COLO829 (cell line): ENCODE results near the gene HSPA5.
"Not testable (repeated sequence)": the region's sequence is repeated elsewhere in the genome, so short reads cannot be mapped to it uniquely, and the experiment has no call there.

Experiments used
- DNase-seq: peaks from one replicate; pipeline ENCODE4 v3.0.0; 2012; ENCODE audit warnings: low spot score

The HSPA5 gene

DNA sequence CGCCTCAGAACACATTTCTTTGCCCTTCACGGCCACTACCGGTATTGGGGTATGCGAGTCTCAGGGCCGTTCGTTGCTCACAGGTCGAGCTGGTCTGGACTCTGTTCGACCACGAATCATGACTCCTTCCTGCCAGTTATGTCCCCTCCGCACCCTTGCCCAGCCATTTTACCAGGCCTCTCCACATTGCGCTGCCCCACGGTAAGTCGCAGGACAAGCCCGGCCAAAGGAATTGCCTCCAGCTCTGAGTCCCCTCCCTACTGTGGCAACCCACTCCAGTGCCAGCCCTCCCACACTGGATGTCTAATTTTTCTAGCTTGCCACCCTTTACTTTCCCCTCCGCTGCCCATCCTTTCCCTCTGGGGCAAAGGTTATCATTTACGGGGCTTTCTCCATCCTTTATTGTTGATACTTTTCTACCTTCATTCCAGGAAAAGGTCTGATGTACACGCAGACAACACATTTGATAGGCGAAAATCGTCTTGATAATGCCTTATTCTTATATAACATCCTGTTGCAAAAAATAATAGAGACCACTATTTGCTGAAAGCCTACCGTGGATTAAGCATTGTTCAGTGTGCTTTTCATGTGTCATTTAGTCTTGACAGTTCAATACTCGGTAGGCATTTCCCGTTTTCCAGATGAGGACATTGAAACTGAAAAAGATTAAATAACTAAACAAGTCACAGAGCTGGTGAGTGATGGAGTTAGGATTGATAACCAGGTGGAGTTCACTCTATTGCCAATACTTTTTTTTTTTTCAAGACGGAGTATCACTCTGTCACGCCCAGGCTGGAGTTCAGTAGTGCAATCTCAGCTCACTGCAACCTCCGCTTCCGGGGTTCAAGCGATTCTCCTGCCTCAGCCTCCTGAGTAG is 958 bp upstream of the HSPA5 start:
- DNase-seq, result peak; percentile 39

DNA sequence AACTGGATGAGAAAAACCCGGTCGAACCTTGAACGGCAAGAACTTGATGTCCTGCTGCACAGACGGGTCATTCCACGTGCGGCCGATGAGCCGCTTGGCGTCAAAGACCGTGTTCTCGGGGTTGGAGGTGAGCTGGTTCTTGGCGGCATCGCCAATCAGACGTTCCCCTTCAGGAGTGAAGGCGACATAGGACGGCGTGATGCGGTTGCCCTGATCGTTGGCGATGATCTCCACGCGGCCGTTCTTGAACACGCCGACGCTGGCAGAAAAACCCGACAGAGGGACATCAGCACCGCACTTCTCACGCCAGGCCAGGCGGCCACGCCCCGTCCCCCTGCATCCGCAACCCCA is 519 bp downstream of the HSPA5 start:
- no peak for DNase-seq

DNA sequence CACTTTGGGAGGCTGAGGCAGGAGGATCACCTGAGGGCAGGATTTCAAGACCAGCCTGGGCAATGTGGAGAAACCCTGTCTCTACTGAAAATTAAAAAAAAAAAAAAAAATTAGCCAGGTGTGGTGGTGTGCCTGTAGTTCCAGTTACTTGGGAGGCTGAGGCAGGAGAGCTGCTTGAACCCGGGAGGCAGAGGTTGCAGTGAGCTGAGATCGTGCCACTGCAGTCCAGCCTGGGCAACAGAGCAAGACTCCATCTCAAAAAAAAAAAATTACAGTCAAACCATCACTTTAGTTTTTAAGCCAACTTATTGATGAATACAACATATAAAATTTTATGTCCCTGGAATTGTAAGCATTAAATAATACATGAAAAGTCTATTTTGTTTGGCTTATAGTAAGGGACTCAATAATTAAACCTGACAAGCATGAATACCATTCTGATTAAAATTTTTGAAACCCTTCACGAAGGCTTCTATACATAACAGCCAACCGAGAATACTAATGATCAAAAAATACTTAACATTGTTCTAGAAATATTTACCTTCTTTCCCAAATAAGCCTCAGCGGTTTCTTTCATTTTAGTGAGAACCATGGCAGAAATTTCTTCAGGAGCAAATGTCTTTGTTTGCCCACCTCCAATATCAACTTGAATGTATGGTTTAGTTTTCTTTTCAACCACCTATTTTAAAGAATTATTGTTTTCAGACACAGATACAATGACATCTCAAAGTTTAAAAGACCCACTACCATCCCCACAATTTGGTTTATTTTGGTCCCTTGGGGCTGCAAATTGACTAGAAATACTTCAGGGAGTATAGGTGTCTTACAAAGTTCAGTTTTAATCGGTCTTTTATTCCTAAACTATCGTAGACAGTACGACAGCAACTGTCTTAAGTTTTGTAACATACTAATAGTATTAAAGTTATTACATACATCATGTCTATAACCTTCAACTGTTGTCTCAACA is 1.2 kb downstream of the HSPA5 start:
- no peak for DNase-seq

DNA sequence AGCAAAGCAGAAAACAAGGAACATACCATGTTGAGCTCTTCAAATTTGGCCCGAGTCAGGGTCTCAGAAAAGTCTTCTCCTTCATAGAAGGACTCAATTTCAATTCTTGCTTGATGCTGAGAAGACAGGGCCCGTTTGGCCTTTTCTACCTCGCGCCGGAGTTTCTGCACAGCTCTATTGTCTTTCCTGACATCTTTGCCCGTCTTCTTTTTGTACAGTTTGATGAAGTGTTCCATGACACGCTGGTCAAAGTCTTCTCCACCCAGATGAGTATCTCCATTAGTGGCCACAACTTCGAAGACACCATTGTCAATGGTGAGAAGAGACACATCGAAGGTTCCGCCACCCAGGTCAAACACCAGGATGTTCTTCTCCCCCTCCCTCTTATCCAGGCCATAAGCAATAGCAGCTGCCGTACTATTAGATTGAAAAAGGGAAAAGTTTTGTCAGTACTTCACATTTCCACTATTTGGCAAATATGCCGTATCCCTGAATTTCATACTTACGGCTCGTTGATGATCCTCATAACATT is 2.2 kb downstream of the HSPA5 start:
- DNase-seq, result no peak

DNA sequence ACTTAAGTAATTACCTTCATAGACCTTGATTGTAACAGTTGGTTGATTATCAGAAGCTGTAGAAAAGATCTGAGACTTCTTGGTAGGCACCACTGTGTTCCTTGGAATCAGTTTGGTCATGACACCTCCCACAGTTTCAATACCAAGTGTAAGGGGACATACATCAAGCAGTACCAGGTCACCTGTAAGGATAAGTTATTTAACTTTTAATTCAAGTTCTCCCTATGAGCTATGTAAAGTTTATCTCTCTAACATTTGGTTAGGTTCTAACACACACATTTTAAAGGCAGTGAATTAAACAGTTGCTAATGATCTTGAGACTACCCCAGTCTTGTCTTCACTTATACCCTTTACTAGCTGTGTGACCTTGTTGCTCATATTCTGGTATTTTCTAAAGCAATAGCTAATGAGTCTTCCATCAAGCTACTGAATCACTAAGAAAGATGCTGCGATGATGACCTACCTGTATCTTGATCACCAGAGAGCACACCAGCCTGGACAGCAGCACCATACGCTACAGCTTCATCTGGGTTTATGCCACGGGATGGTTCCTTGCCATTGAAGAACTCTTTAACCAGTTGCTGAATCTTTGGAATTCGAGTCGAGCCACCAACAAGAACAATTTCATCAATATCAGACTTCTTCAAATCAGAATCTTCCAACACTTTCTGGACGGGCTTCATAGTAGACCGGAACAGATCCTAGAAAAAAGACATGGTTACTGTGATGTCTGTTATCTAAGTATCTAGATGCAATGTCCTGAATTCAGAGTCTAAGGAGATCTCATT is 2.8 kb downstream of the HSPA5 start:
- DNase-seq, result no peak

DNA sequence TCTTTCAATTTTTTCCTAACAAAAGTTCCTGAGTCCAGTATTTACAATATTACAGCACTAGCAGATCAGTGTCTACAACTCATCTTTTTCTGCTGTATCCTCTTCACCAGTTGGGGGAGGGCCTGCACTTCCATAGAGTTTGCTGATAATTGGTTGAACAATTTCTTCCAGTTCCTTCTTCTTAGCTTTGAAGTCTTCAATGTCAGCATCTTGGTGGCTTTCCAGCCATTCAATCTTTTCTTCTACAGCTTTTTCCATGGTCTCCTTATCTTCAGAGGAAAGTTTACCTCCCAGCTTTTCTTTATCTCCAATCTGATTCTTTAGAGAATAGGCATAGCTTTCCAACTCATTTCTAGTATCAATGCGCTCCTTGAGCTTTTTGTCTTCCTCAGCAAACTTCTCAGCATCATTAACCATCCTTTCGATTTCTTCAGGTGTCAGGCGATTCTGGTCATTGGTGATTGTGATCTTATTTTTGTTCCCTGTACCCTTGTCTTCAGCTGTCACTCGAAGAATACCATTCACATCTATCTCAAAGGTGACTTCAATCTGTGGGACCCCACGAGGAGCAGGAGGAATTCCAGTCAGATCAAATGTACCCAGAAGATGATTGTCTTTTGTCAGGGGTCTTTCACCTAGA is 4.5 kb downstream of the HSPA5 start:
- not testable (repeated sequence) for DNase-seq

DNA sequence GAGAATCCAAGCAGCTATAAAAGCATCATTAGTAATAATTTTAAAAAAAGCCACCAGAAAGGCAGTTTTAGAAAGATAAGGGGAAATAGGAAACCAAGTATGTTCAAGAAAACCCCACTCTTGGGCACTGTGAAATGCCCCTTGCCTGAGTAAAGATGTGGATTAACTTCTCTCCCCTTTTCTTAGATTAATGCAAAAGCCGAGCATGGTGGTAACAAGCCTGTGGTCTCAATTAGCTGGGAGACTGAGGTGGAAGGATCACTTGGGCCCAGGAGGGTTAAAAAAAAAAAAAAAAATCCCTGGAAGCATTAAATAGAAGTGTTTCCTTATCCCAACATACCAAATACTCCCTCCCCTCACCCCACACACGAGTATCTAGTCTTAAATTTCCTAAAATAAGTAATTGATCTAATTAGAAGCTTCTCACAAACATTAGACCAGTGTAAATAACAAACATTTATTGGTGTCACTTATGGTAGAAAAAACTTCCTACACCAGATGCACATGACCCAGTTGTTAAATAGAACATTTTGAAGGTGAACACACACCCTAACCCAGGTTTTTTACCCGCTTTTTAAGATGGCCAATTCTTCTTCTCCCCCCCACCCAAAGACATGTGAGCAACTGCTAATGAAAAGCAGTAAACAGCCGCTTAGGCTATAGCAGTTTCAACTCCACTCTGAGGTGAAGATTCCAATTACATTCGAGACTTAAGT is 5.2 kb downstream of the HSPA5 start:
- no peak for DNase-seq

DNA sequence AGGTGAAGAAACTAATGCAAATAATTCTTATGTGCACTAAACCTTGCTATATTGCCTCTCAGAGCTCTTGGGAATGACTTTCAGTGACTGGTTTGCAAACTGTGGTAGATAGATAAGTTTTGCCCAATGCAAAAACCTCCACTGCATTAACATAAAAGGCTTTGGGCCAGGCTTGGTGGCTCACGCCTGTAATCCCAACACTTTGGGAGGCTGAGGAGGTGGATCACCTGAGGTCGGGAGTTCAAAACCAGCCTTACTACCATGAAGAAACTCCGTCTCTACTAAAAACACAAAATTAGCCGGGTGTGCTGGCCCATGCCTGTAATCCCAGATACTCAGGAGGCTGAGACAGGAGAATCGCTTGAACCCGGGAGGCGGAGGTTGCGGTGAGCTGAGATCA is 7.0 kb downstream of the HSPA5 start:
- DNase-seq, result not testable (repeated sequence)

DNA sequence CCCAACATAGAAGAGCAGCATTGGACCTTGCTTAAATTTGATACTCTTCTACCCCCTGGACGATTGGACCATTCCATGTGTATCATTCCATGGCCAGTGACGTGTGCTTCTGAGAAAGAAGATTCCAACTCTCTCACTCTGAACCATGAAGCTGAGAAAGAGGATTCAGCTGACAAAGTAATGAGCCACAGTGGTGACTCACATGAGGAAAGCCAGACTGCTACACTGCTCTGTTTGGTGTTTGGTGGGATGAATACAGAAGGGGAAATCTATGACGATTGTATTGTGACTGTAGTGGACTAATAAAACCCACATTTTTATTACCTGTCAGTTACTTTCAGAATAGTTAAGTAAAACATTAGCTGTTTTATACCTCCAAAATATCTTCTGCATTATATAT is 7.5 kb downstream of the HSPA5 start:
- peak; percentile 28 for DNase-seq

DNA sequence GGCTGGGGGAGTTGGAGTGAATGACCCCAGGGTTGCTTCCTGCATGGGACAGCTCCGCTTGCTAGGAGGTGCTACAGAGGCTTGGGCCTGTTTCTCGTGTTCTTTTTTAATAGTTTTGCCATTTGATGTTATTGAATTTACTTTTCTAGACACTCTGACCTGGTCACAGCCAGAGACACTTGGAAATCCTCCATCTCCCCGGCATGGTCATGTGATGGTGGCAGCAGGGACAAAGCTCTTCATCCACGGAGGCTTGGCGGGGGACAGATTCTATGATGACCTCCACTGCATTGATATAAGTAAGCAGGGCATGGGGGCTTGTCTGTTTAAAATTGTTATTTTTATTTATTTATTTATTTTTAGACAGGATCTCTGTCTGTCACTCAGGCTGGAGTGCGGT is 13.4 kb downstream of the HSPA5 start:
- DNase-seq, result no peak

DNA sequence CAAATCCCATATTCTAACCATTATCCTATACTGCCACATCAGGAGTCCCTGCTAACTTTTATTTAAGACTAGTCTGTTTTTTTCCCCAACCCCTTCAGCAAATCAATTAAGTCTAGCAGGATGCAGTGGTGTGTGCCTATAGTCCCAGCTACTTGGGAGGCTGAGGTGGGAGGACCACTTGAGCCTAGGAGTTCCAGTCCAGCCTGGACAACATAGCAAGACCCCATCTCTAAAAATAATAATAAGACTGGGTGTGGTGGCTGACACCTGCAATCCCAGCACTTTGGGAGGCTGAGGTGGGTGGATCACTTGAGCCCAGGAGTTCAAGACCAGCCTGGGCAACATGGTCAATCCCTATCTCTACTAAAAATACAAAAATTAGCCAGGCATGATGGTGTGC is 16.3 kb downstream of the HSPA5 start:
- not testable (repeated sequence) for DNase-seq

DNA sequence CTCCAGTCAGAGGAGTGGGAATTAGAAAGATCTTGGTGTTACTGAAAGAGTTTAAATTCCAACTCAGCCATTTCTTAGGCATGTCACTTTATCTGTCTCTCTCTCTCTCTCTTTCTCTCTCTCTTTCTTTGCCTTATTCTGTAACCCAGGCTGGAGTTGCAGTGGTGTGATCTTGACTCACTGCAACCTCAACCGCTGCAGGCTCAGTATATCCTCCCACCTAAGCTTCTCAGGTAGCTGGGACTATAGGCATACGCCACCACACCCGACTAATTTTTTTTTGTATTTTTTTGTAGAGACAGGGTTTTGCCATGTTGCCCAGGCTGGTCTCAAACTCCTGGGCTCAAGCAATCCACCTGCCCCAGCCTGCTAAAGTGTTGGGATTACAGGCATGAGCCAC is 22.5 kb downstream of the HSPA5 start:
- no peak for DNase-seq

DNA sequence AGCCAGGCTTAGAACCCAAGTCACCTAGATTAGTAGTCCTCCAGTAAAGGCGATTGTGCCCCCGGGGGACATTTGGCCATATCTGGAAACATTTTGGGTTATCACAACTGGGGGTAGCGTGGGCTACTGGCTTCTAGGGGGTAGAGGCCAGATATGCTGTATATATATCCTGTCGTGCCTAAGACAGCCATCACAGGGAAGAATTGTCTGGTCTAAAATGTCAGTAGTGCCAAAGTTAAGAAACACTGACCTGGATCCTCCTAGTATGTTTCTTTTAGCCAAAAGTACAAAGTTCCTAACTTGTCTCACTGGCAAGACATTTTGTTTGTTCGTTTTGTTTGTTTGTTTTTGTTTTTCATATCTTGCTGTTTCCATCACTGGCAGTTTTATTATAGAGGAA is 27.0 kb downstream of the HSPA5 start:
- DNase-seq, result no peak

DNA sequence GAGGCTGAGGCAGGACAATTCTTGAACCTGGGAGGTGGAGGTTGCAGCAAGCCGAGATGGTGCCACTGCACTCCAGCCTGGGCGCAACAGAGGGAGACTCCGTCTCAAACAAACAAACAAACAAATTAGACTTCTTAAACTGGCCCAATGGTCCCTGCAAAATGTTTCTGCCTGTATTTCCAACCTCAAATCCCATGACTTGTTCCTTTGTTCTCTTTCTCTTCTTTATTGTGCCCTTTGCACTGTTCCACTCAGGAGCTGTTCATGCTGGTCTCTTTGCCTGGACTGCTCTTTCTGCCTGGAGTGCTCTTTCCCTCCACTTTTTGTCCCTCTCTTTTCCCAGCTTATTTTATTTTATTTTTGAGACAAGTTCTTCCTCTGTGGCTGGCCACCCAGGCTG is 36.7 kb downstream of the HSPA5 start:
- DNase-seq, result no peak

DNA sequence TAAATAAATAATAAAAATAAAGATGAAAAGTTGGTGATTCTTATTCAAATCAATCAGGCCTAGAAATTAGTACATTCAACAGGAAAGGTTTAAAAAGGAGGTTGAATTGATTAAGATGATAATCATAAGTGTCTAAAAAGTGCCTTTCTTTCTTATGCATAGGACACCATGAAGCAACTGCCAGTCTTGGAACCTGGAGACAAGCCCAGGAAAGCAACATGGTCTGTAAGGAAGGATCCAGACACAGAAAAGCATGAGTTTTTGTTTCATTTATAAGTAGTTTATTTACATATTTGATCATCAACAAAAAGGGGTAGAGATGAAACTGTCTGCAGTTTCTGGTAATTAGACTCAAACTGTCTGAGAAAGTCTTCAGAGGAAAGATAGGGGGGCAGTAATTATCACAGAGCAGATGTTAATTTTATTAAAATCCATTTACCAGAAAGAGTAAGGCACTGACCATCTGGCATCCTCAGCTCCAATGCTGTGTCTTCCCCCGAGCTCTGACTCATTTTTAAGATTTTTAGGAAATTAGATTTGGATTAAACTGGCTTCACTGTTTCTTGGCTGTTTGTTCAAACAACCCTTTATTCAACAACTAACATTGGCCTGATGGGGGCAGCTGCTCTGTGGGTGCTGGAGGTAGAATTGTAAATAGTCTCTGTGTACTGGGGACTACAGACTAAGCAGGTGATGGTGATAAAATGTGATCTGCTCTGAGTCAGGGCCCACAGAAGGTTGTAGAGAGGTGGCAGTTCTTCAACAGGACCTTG is 38.1 kb downstream of the HSPA5 start:
- DNase-seq, result peak; percentile 69

DNA sequence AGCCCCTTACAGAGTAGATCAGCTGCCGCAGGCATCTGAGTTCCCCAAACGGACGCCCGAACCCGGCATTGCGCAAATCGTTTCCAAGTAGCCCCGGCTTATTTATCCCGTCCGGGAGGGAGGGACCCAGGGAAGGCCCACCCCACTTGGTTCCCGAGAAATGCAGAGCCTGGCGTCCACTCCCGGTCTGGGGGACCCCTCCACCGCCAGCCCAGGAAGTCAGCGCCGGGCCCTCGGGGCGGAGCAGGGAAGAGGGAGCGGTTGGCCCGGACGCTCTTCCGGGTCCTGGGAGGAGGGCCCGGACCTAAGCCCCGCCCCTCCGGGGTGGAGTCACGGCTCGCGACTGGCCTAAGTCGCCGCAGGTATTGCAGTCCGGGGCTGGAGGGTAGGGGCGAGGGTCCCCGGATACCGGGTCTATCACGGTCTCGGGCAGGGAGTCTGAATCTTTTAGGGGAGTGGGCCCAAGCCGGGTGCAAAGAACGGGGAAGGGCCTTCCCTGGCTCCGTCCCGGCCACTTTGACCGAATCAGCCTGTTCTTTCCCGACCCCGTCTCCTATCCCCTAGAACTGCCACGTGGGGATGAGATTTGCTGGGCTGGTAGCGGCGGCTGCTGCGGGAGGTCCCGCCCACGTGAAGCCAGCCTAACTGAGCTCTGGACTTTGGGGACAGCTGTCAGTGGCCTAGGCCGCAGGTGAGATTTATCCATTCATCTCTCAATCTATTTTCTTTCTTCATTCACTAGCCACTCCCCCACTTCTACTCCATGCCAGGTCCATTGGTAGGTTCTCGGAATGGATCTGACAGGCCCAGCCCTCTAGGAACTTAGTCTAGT is 40.7 kb downstream of the HSPA5 start, which contains the start of gene RABEPK:
Gene RABEPK (plus strand): TSS at position 327 of the 832 bp plus-strand sequence. CDS start 2,472 bp downstream, outside the sequence.
- peak; percentile 87 for DNase-seq

DNA sequence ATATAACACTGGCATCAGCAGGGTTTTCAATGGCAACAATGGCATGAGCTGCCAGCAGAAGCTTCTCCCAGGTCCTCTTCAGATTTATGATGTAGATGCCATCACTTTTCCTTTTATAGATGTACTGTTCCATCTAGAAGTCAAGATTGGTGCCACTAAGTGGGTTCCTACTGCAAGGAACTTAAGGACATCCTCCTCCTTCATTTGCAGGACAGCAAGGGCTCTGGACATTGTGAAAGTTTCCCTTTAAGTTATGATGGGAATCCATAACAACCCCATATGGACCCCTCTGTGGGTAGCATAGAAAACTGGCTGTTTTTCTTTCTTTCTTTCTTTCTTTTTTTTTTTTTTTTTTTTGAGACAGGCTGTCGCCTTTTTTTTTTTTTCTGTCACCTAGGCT is 45.6 kb downstream of the HSPA5 start:
- DNase-seq, result not testable (repeated sequence)

DNA sequence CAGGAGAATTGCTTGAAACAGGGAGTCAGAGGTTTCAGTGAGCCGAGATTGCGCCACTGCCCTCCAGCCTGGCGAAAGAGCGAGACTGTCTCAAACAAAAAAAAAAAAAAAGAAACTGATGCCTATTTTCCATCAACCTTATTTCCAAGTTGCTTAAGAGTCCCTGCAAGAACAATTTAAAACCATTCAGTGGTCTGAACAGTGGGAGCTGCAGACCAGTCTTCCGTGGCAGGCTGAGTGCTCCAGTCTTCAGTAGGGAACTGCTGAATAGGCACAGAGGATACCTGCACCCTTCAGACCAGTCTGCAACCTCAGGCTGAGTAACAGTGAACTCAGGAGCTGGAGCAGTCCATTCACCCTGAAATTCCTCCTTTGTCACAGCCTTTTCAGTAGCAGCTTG is 46.7 kb downstream of the HSPA5 start:
- DNase-seq, result not testable (repeated sequence)

DNA sequence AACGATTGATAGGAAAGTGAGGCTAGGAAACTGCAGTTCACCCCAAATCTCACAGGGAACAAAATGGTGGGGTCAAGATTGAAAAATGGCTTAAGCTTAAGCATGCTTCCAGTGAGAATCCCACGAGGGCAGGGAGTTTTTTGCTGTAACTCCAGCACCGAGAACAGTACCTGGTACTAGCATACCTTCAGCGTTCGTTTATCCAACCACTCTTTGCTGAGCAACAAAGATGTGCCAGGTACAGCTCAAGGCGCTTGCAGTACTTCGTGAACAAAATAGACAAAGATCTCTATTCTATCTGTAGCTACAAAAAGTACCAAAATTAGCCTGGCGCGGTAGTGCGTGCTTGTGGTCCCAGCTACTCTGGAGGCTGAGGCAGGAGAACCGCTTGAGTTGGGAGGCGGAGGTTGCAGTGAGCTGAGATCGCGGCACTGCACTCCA is 50.8 kb downstream of the HSPA5 start:
- peak; percentile 55 for DNase-seq
